RPMI7951 (cell line): ENCODE data around the gene HSPB3. TPM values are rescaled to one million over a fixed set of nuclear protein-coding genes. Genes with fewer than 3 reads are reported as not detected.
A peak's percentile ranks its signal among the peaks of the same experiment; 100 is the strongest.
"Not testable (repeated sequence)": the region's sequence is repeated elsewhere in the genome, so short reads cannot be mapped to it uniquely, and the experiment has no call there.

Experiments
- DNase-seq: peaks from one replicate; pipeline ENCODE4 v3.0.0-alpha.2; 2012; ENCODE audit warnings: low read depth
- total RNA-seq: library from RNA; depleted of rRNA; stranded (reverse); fragments of >200 nt; shearing (Covaris generic); gene quantifications from 2 replicates; pipeline ENCODE4 v1.2.3, GENCODE V29; 2014; rRNA removed

The HSPB3 gene
- total RNA-seq: 3.1 and 3.4 TPM in 2 replicates

- peak; percentile 87 for DNase-seq
Measured at GRCh38 chr5:54455413-54456157, at the start of gene HSPB3. Gene HSPB3, plus strand, starts transcription at chr5:54455699. Its CDS starts 91 bp downstream, at chr5:54455790.

- DNase-seq: no peak
Measured at GRCh38 chr5:54411176-54411575, 44.3 kb upstream of the HSPB3 start.

- no peak for DNase-seq
Measured at GRCh38 chr5:54412913-54413312, 42.6 kb upstream of the HSPB3 start.

GRCh38 chr5:54415147-54415546, 40.4 kb upstream of the HSPB3 start:
- DNase-seq: no peak

GRCh38 chr5:54415896-54416601, 39.5 kb upstream of the HSPB3 start:
- peak; percentile 4 for DNase-seq

GRCh38 chr5:54419573-54420423, 35.7 kb upstream of the HSPB3 start:
- DNase-seq: peak; percentile 42

- not testable (repeated sequence) for DNase-seq
Measured at GRCh38 chr5:54420511-54420910, 35.0 kb upstream of the HSPB3 start.

GRCh38 chr5:54421976-54422375, 33.5 kb upstream of the HSPB3 start:
- DNase-seq: no peak

- no peak for DNase-seq
Measured at GRCh38 chr5:54425258-54425657, 30.2 kb upstream of the HSPB3 start.

- DNase-seq: no peak
Measured at GRCh38 chr5:54426209-54426608, 29.3 kb upstream of the HSPB3 start.

GRCh38 chr5:54434650-54435049, 20.8 kb upstream of the HSPB3 start:
- not testable (repeated sequence) for DNase-seq

- DNase-seq: no peak
Measured at GRCh38 chr5:54438620-54439389, 16.7 kb upstream of the HSPB3 start.

- DNase-seq: no peak
Measured at GRCh38 chr5:54440456-54440893, 15.0 kb upstream of the HSPB3 start.

- no peak for DNase-seq
Measured at GRCh38 chr5:54442271-54442670, 13.2 kb upstream of the HSPB3 start.

- peak; percentile 47 for DNase-seq
Measured at GRCh38 chr5:54443270-54443669, 12.2 kb upstream of the HSPB3 start.

- DNase-seq: no peak
Measured at GRCh38 chr5:54445691-54446378, 9.7 kb upstream of the HSPB3 start.

GRCh38 chr5:54446379-54446732, 9.1 kb upstream of the HSPB3 start:
- DNase-seq: no peak

GRCh38 chr5:54449923-54450322, 5.6 kb upstream of the HSPB3 start:
- no peak for DNase-seq

GRCh38 chr5:54450542-54450941, 5.0 kb upstream of the HSPB3 start:
- DNase-seq: no peak

GRCh38 chr5:54453046-54453445, 2.5 kb upstream of the HSPB3 start:
- no peak for DNase-seq

- DNase-seq: no peak
Measured at GRCh38 chr5:54454602-54455001, 897 bp upstream of the HSPB3 start.
